ENCODE measurements around the gene SPZ1. TPM values are rescaled to one million over a fixed set of nuclear protein-coding genes. Genes with fewer than 3 reads are reported as not detected.

SPZ1 gene
- polyA plus RNA-seq, 1 of the 3 experiments (the other 2 are of a cell fraction), result not detected

DNA sequence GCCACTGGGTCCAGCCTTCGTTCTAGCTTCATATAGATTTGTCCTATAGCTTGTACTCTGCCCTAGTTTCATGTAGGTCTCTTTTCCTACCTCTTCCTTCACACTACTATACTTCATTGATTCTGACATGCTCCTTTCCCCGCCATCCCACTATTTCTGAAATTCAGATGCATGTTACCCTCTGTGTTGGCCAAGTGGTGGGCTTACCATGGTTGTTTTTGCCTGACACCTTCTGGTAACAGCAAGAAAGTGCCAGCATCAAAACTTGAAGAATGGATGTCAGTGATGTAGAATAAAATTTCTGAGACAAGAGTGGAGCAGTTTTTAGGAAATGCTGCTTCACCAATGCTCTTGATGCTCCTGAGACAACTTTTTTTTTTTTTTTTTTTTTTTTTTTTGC lies 44.5 kb upstream of the SPZ1 start:
- no peaks in the 10 kb centered on the region for H3K27me3 ChIP-seq (ENCODE audit: insufficient read depth)
- POLR2A ChIA-PET, result no interaction called here

DNA sequence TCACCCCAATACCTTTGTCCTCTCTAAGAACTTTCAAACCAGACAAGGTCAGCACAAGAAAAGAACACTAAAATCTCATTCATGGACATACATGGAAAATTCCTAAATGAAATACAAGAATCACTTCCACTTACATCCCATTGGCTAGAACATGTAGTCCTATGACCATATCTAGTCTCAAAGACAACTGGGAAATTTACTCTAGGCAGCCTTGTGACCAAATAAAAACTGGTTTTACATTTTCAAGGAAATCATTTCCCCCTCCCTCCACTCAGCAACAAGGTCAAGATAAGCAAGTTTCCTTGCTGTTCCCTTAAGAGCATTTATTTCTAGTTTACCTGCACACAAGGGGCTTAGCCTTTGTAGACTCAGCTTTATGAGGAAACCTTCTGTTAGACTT lies 43.6 kb upstream of the SPZ1 start:
- ChIA-PET CTCF (interaction anchor here (1.3 to 5.4 kb wide), 3 partner anchors 167 to 193 kb away, joined by 3 to 35 read pairs (median 4); no protein-coding TSS in a partner anchor), POLR2A (no interaction called here)
- Histone ChIP-seq H3K36me3 (replicated peaks in 1 of 2; ENCODE audit: control insufficient read depth in 1 of 2, insufficient read depth in 2 of 2, low read length in 1 of 2) (no peaks in the 10 kb centered on the region), H3K27me3 (ENCODE audit: insufficient read depth) (no peaks in the 10 kb centered on the region), H3K4me3 (ENCODE audit: low read depth in 2 of 2, low read length in 1 of 2) (no peak overlapping the region), H3F3A (replicated peaks; ENCODE audit: insufficient read depth) (no peaks in the 10 kb centered on the region), H3K4me1 (ENCODE audit: control insufficient read depth in 1 of 2, insufficient read depth in 2 of 2, low read depth in 1 of 2, low read length in 1 of 2) (no peaks in the 10 kb centered on the region), H3K79me2 (ENCODE audit: insufficient read depth) (no peaks in the 10 kb centered on the region), H3K9ac (no peak overlapping the region), H4K20me1 (ENCODE audit: insufficient read depth) (no peaks in the 10 kb centered on the region), H3K4me2 (no peak overlapping the region), H3K27ac (ENCODE audit: low read depth in 2 of 2, low read length in 1 of 2) (no peak overlapping the region), H2AFZ (ENCODE audit: low read depth) (no peak overlapping the region), H3K9me3 (no peaks in the 10 kb centered on the region), H3K9me2 (no peaks in the 10 kb centered on the region)
- TF ChIP-seq, protein P1, sequence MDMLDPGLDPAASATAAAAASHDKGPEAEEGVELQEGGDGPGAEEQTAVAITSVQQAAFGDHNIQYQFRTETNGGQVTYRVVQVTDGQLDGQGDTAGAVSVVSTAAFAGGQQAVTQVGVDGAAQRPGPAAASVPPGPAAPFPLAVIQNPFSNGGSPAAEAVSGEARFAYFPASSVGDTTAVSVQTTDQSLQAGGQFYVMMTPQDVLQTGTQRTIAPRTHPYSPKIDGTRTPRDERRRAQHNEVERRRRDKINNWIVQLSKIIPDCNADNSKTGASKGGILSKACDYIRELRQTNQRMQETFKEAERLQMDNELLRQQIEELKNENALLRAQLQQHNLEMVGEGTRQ (IDR thresholded peaks at IDR 0.05; ENCODE audit: borderline replicate concordance, low read depth, low read length), result no peak
- no peak for DNase-seq

More for the DNA sequence above, 44.5 kb upstream of the SPZ1 start:
- Histone ChIP-seq H3K36me3 (replicated peaks in 1 of 2; ENCODE audit: control insufficient read depth in 1 of 2, insufficient read depth in 2 of 2, low read length in 1 of 2) (no peaks in the 10 kb centered on the region), H3K9me2 (no peaks in the 10 kb centered on the region), H4K20me1 (ENCODE audit: insufficient read depth) (no peaks in the 10 kb centered on the region), H3K27ac (ENCODE audit: low read depth in 2 of 2, low read length in 1 of 2) (no peak overlapping the region), H3K4me3 (ENCODE audit: low read depth in 2 of 2, low read length in 1 of 2) (no peak overlapping the region), H3K79me2 (ENCODE audit: insufficient read depth) (no peaks in the 10 kb centered on the region), H3K9me3 (no peaks in the 10 kb centered on the region), H3K9ac (no peak overlapping the region), H2AFZ (ENCODE audit: low read depth) (no peak overlapping the region), H3F3A (replicated peaks; ENCODE audit: insufficient read depth) (no peaks in the 10 kb centered on the region), H3K4me1 (ENCODE audit: control insufficient read depth in 1 of 2, insufficient read depth in 2 of 2, low read depth in 1 of 2, low read length in 1 of 2) (no peaks in the 10 kb centered on the region), H3K4me2 (no peak overlapping the region)
- WGBS (ENCODE audit: low lambda C conversion rate), result 85% methylated on average over 2 of the region's 2 CpGs
- no peak for TF ChIP-seq FOXM1 (IDR thresholded peaks at IDR 0.05; ENCODE audit: low read depth)
- TF ChIP-seq NFIC (IDR thresholded peaks at IDR 0.05; ENCODE audit: borderline replicate concordance), result no peak
- TF ChIP-seq, protein P2, sequence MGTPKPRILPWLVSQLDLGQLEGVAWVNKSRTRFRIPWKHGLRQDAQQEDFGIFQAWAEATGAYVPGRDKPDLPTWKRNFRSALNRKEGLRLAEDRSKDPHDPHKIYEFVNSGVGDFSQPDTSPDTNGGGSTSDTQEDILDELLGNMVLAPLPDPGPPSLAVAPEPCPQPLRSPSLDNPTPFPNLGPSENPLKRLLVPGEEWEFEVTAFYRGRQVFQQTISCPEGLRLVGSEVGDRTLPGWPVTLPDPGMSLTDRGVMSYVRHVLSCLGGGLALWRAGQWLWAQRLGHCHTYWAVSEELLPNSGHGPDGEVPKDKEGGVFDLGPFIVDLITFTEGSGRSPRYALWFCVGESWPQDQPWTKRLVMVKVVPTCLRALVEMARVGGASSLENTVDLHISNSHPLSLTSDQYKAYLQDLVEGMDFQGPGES (IDR thresholded peaks at IDR 0.05; ENCODE audit: low read depth, low read length), result no peak
- TF ChIP-seq, protein P3, sequence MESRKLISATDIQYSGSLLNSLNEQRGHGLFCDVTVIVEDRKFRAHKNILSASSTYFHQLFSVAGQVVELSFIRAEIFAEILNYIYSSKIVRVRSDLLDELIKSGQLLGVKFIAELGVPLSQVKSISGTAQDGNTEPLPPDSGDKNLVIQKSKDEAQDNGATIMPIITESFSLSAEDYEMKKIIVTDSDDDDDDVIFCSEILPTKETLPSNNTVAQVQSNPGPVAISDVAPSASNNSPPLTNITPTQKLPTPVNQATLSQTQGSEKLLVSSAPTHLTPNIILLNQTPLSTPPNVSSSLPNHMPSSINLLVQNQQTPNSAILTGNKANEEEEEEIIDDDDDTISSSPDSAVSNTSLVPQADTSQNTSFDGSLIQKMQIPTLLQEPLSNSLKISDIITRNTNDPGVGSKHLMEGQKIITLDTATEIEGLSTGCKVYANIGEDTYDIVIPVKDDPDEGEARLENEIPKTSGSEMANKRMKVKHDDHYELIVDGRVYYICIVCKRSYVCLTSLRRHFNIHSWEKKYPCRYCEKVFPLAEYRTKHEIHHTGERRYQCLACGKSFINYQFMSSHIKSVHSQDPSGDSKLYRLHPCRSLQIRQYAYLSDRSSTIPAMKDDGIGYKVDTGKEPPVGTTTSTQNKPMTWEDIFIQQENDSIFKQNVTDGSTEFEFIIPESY (IDR thresholded peaks at IDR 0.05; ENCODE audit: borderline replicate concordance, low read depth), result no peak
- peak; percentile 70 for TF ChIP-seq SMC3 (IDR thresholded peaks at IDR 0.05; ENCODE audit: low read depth, low read length)
- TF ChIP-seq, protein P4, sequence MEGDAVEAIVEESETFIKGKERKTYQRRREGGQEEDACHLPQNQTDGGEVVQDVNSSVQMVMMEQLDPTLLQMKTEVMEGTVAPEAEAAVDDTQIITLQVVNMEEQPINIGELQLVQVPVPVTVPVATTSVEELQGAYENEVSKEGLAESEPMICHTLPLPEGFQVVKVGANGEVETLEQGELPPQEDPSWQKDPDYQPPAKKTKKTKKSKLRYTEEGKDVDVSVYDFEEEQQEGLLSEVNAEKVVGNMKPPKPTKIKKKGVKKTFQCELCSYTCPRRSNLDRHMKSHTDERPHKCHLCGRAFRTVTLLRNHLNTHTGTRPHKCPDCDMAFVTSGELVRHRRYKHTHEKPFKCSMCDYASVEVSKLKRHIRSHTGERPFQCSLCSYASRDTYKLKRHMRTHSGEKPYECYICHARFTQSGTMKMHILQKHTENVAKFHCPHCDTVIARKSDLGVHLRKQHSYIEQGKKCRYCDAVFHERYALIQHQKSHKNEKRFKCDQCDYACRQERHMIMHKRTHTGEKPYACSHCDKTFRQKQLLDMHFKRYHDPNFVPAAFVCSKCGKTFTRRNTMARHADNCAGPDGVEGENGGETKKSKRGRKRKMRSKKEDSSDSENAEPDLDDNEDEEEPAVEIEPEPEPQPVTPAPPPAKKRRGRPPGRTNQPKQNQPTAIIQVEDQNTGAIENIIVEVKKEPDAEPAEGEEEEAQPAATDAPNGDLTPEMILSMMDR (IDR thresholded peaks at IDR 0.05), result peak; percentile 53
- TF ChIP-seq RAD21 (IDR thresholded peaks at IDR 0.05; ENCODE audit: low read length), result peak; percentile 86
- peak; percentile 47 for DNase-seq
- CTCF ChIA-PET, result interaction anchor here (0.6 to 5.4 kb wide), 10 partner anchors 21 to 302 kb away, joined by 3 to 35 read pairs (median 3); no protein-coding TSS in a partner anchor
